ENCODE results near the gene TSSK3. TPM values are rescaled to one million over a fixed set of nuclear protein-coding genes. Genes with fewer than 3 reads are reported as not detected.

The TSSK3 gene
- total and polyA plus RNA-seq, 9 of the 15 experiments (the other 6 are each of a cell fraction or from before 2014, with no cell fraction given) = 0.27 to 2.8 (median 1.9) TPM

DNA sequence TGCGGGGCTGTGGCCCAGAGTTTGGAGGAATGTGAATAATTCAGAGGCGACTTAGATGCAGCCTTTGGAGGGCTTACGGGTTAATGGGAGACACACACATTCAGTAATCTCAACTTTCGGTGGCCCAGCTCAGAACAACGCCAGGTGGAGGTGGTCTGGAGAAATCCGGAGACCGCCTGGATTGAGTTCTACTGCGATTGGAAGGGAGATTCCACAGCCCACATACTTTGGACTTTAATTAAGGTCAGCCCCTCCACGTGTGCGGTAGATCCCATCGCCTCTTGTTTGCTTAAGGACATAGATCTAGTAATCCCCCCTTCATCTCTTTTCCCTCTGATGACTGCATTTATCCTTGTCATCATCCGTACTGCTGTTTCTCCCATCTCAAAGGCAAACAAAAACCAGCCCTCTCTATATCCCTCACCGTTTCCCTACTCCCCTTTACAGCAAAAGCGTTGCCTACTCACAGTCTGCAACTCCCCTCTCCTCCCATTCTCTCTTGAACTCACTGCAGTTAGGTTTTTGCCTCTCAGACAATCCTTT, 32.6 kb downstream of the TSSK3 start (continued):
- TF ChIP-seq MAFG (tag; conservative IDR thresholded peaks at IDR 0.05) (no peak), CC2D1A (IDR thresholded peaks at IDR 0.05) (no peak), SAP30 (IDR thresholded peaks at IDR 0.05; ENCODE audit: borderline replicate concordance, insufficient read depth, low read depth, low read length, poor library complexity, severe bottlenecking) (peak; percentile 78), ZC3H8 (IDR thresholded peaks at IDR 0.05) (0 out of 2 replicates have a peak, but pooled peaks have one; percentile 7), NFE2L1 (tag; IDR thresholded peaks at IDR 0.05; ENCODE audit: borderline replicate concordance, low read depth) (no peak), MAFK (IDR thresholded peaks at IDR 0.05; ENCODE audit: low read length) (no peak), CCAR2 (IDR thresholded peaks at IDR 0.05; ENCODE audit: low read depth, low read length) (no peak), ZZZ3 (IDR thresholded peaks at IDR 0.05) (0 out of 2 replicates have a peak, but pooled peaks have one; percentile 15), HNRNPL (IDR thresholded peaks at IDR 0.05; ENCODE audit: low read depth, low read length) (no peak), NR2C1 (IDR thresholded peaks at IDR 0.05) (no peak), NR2C1 (tag; IDR thresholded peaks at IDR 0.05) (no peak), BCOR (IDR thresholded peaks at IDR 0.05) (0 out of 2 replicates have a peak, but pooled peaks have one; percentile 5), ZNF212 (CRISPR knock-in tag; IDR thresholded peaks at IDR 0.05) (no peak), SMARCE1 (IDR thresholded peaks at IDR 0.05) (peak; percentile 62; the same call in 1 of the 2 replicates), KDM5B (IDR thresholded peaks at IDR 0.05; ENCODE audit: insufficient replicate concordance, low read depth, low read length) (no peak), TAF15 (IDR thresholded peaks at IDR 0.05; ENCODE audit: low read depth, low read length) (no peak), HNRNPH1 (optimal IDR thresholded peaks at IDR 0.05; ENCODE audit: low read depth, low read length) (no peak), ZNF589 (CRISPR knock-in tag; IDR thresholded peaks at IDR 0.05; ENCODE audit: low read depth) (no peak)
- TF ChIP-seq, protein P1, sequence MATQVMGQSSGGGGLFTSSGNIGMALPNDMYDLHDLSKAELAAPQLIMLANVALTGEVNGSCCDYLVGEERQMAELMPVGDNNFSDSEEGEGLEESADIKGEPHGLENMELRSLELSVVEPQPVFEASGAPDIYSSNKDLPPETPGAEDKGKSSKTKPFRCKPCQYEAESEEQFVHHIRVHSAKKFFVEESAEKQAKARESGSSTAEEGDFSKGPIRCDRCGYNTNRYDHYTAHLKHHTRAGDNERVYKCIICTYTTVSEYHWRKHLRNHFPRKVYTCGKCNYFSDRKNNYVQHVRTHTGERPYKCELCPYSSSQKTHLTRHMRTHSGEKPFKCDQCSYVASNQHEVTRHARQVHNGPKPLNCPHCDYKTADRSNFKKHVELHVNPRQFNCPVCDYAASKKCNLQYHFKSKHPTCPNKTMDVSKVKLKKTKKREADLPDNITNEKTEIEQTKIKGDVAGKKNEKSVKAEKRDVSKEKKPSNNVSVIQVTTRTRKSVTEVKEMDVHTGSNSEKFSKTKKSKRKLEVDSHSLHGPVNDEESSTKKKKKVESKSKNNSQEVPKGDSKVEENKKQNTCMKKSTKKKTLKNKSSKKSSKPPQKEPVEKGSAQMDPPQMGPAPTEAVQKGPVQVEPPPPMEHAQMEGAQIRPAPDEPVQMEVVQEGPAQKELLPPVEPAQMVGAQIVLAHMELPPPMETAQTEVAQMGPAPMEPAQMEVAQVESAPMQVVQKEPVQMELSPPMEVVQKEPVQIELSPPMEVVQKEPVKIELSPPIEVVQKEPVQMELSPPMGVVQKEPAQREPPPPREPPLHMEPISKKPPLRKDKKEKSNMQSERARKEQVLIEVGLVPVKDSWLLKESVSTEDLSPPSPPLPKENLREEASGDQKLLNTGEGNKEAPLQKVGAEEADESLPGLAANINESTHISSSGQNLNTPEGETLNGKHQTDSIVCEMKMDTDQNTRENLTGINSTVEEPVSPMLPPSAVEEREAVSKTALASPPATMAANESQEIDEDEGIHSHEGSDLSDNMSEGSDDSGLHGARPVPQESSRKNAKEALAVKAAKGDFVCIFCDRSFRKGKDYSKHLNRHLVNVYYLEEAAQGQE (IDR thresholded peaks at IDR 0.05; ENCODE audit: borderline replicate concordance) = no peak
- TF ChIP-seq, protein P1 (CRISPR knock-in tag; IDR thresholded peaks at IDR 0.05; ENCODE audit: low read depth) = peak; percentile 18; the same call in 1 of the 2 replicates
